Rectal smooth muscle tissue (tissue), 1 donor: ENCODE results near the gene ZMIZ1.

Experiments used
- H3K27ac ChIP-seq: one replicate; pipeline ENCODE4 v1.7.0; 2013; ENCODE audit warnings: low read depth, low read length, inconsistent platforms
- H3K27me3 ChIP-seq: one replicate; pipeline ENCODE4 v1.7.0; 2013; ENCODE audit warnings: low read length; ENCODE audit not compliant: control insufficient read depth, insufficient read depth
- H3K36me3 ChIP-seq: one replicate; pipeline ENCODE4 v1.7.0; 2013; ENCODE audit warnings: low read length; ENCODE audit not compliant: control insufficient read depth, insufficient read depth
- H3K4me1 ChIP-seq: one replicate; pipeline ENCODE4 v1.7.0; 2013; ENCODE audit warnings: low read length; ENCODE audit not compliant: control insufficient read depth, insufficient read depth
- H3K4me3 ChIP-seq: one replicate; pipeline ENCODE4 v1.7.0; 2013; ENCODE audit warnings: low read length
- H3K9ac ChIP-seq: one replicate; pipeline ENCODE4 v1.7.0; 2013; ENCODE audit warnings: low read length

Gene ZMIZ1

DNA sequence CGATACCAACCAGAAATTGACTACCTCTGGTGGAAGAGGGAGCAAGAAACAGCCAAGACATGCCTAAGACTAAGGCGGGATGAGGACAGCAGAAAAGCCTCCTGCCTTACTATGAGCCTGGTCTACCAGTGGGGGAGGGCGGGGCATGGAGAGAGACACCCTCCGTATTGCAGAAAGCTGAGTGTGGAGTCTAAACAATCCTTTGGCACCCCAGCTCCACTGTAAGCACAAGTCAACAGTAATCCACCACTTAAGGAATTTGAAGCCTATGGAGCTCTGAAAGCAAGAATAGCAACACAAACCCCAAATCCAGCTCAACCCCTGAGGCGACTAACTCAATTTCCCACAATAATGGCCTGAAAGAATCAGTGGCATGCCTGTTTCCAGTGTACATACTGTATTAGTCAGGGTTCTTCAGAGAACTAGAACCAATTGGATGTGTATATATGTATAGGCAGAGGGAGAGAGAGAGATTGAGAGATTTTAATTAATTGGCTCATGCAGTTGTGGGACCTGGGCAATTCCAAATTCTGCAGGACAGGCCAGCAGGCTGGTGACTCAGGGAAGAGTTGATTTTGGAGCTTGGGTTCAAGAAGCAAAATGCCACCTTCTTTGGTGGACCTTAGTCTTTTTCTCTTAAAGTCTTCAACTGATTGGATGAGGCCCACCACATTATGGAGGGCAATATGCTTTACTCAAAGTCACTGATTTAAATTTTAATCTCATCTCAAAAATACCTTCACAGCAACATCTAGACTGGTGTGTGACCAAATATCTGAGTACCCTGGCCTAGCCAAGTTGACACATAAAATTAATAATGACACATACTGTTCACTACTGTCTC lies 292.0 kb downstream of the ZMIZ1 start:
- H3K9ac ChIP-seq = no peak overlapping the region
- no peaks in the 10 kb centered on the region for H3K27me3 ChIP-seq
- no peak overlapping the region for H3K27ac ChIP-seq
- no peaks in the 10 kb centered on the region for H3K4me1 ChIP-seq
- no peaks in the 10 kb centered on the region for H3K36me3 ChIP-seq
- no peak overlapping the region for H3K4me3 ChIP-seq

DNA sequence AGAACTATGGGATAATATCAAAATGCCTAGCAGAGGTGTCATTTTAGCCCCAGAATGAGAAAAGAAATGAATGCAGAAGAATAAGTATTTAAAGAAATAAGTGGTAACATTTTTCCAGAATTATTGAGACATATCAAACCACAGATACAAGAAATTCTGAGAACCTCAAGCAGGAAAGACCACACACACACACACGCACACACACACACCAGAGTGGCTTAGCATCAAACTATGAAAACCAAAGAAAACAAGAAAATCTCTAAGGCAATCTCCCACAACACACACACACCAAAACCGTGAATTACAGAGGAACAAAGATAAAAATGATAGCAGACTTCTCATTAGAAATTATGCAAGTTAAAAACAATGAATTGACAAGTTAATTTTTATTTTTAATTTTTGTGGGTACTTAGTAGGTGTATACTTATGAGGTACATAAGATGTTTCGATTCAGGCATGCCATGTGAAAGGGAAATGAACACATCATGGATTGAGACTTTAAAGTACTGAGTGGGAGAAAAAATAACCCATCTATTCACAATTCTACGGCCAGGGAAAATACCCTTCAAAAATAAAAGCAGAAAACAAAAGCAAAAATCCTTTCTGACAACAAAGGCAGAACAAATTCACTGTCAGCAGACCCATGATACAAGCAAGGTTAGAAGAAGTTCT lies 293.1 kb downstream of the ZMIZ1 start:
- Histone ChIP-seq H3K4me3 (no peak overlapping the region), H3K27ac (no peak overlapping the region), H3K9ac (no peak overlapping the region), H3K36me3 (no peaks in the 10 kb centered on the region), H3K27me3 (no peaks in the 10 kb centered on the region), H3K4me1 (no peaks in the 10 kb centered on the region)
